Neural progenitor cell (in vitro differentiated cells): Measurements from ENCODE around the gene DNAJB11. TPM values are rescaled to one million over a fixed set of nuclear protein-coding genes. Genes with fewer than 3 reads are reported as not detected.

Experiments used
- DNase-seq: peaks from one replicate; pipeline ENCODE4 v3.0.0-alpha.2; 2016; ENCODE audit warnings: low spot score
- H2AFZ ChIP-seq: fragments of 200-600 bp; sonication (generic); replicated peaks from 2 replicates; pipeline ENCODE4 v1.6.1; 2016; ENCODE audit warnings: antibody characterized with exemption
- H3F3A ChIP-seq: fragments of 200-600 bp; sonication (generic); 2 replicates; pipeline ENCODE4 v1.6.1; 2016; ENCODE audit warnings: antibody characterized with exemption, low read depth
- H3K27ac ChIP-seq: fragments of 200-600 bp; sonication (generic); 2 replicates; pipeline ENCODE4 v1.5.1; 2016; ENCODE audit warnings: mild to moderate bottlenecking
- H3K27me3 ChIP-seq: fragments of 200-600 bp; sonication (generic); 2 replicates; pipeline ENCODE4 v1.6.1; 2016; ENCODE audit warnings: mild to moderate bottlenecking, moderate library complexity
- H3K36me3 ChIP-seq: fragments of 200-600 bp; sonication (generic); 2 replicates; pipeline ENCODE4 v1.5.1; 2016
- H3K4me1 ChIP-seq: fragments of 200-600 bp; sonication (generic); 2 replicates; pipeline ENCODE4 v1.6.1; 2016; ENCODE audit warnings: mixed run types
- H3K4me2 ChIP-seq: fragments of 200-600 bp; sonication (generic); 2 replicates; pipeline ENCODE4 v1.6.1; 2016
- H3K4me3 ChIP-seq: fragments of 200-600 bp; sonication (generic); 2 replicates; pipeline ENCODE4 v1.5.1; 2016
- H3K79me2 ChIP-seq: fragments of 200-600 bp; sonication (generic); 2 replicates; pipeline ENCODE4 v1.6.1; 2016; ENCODE audit warnings: low read depth
- H3K9ac ChIP-seq: fragments of 200-600 bp; sonication (generic); 2 replicates; pipeline ENCODE4 v1.6.1; 2016
- H3K9me3 ChIP-seq: fragments of 200-600 bp; sonication (generic); 2 replicates; pipeline ENCODE4 v1.5.1; 2016; ENCODE audit warnings: low read depth
- H4K20me1 ChIP-seq: fragments of 200-600 bp; sonication (generic); 2 replicates; pipeline ENCODE4 v1.6.1; 2016; ENCODE audit warnings: low read depth
- H3K27ac Mint-ChIP-seq: 3 replicates; pipeline ENCODE4 v1.8.0; 2021; ENCODE audit warnings: mixed read lengths
- H3K27me3 Mint-ChIP-seq: 2 replicates; pipeline ENCODE4 v1.8.0; 2022; ENCODE audit warnings: low read depth, mild to moderate bottlenecking, inconsistent platforms, moderate library complexity, mixed read lengths; ENCODE audit not compliant: insufficient read depth
- H3K36me3 Mint-ChIP-seq: 3 replicates; pipeline ENCODE4 v1.8.0; 2021; ENCODE audit warnings: mixed read lengths
- H3K4me1 Mint-ChIP-seq: 3 replicates; pipeline ENCODE4 v1.8.0; 2021; ENCODE audit warnings: mixed read lengths
- H3K4me3 Mint-ChIP-seq: 3 replicates; pipeline ENCODE4 v1.8.0; 2021; ENCODE audit warnings: mild to moderate bottlenecking, moderate library complexity, mixed read lengths
- H3K9me3 Mint-ChIP-seq: 3 replicates; pipeline ENCODE4 v1.8.0; 2020; ENCODE audit warnings: mixed read lengths
- CTCF ChIP-seq: fragments of 200-600 bp; sonication (generic); IDR thresholded peaks from 2 replicates; pipeline ENCODE4 v1.5.1; 2017; ENCODE audit warnings: antibody characterized with exemption, mild to moderate bottlenecking
- EZH2 ChIP-seq: fragments of 200-600 bp; sonication (generic); IDR thresholded peaks from 2 replicates; pipeline ENCODE4 v1.6.1; 2017; ENCODE audit warnings: antibody characterized with exemption, mild to moderate bottlenecking, moderate library complexity
- EZH2phosphoT487 ChIP-seq: fragments of 200-600 bp; sonication (generic); IDR thresholded peaks from 2 replicates; pipeline ENCODE4 v1.6.1; 2017; ENCODE audit warnings: antibody characterized with exemption
- total RNA-seq: library from RNA; depleted of rRNA; stranded (reverse); fragments of >200 nt; gene quantifications from 2 replicates; pipeline ENCODE4 v1.2.3, GENCODE V29; 2015; ENCODE audit warnings: low replicate concordance

Gene DNAJB11
- total RNA-seq, 1 donor from 2014 or later = 73.0 TPM

GRCh38 chr3:186592682-186593081, 22.2 kb downstream of the DNAJB11 start:
- H3K4me1 Mint-ChIP-seq = peaks cover 5% of the 10 kb centered on the region
- no peak for DNase-seq
- H3K4me3 ChIP-seq = no peak overlapping the region
- H3K9me3 ChIP-seq = no peaks in the 10 kb centered on the region
- H3K4me2 ChIP-seq = no peak overlapping the region
- H3K9ac ChIP-seq = no peak overlapping the region
- no peaks in the 10 kb centered on the region for H3K36me3 Mint-ChIP-seq
- no peak overlapping the region for H3K27ac ChIP-seq
- no peaks in the 10 kb centered on the region for H4K20me1 ChIP-seq
- H3K36me3 ChIP-seq = no peaks in the 10 kb centered on the region
- H2AFZ ChIP-seq = no peak overlapping the region
- TF ChIP-seq EZH2 (no peak), EZH2phosphoT487 (no peak), CTCF (no peak)
- no peaks in the 10 kb centered on the region for H3K79me2 ChIP-seq
- H3K4me1 ChIP-seq = no peaks in the 10 kb centered on the region
- no peaks in the 10 kb centered on the region for H3F3A ChIP-seq
- no peak overlapping the region for H3K27ac Mint-ChIP-seq
- H3K27me3 Mint-ChIP-seq = no peaks in the 10 kb centered on the region
- no peaks in the 10 kb centered on the region for H3K9me3 Mint-ChIP-seq
- peaks cover 3% of the 10 kb centered on the region for H3K27me3 ChIP-seq
- no peak overlapping the region for H3K4me3 Mint-ChIP-seq

GRCh38 chr3:186593862-186594261, 23.3 kb downstream of the DNAJB11 start:
- Histone ChIP-seq H3K4me2 (no peak overlapping the region), H2AFZ (no peak overlapping the region), H3K9me3 (no peaks in the 10 kb centered on the region), H3K79me2 (no peaks in the 10 kb centered on the region), H3K27ac (no peak overlapping the region), H3K9ac (no peak overlapping the region), H4K20me1 (no peaks in the 10 kb centered on the region), H3K4me3 (no peak overlapping the region), H3K27me3 (peaks cover 3% of the 10 kb centered on the region), H3K4me1 (no peaks in the 10 kb centered on the region), H3F3A (no peaks in the 10 kb centered on the region), H3K36me3 (no peaks in the 10 kb centered on the region)
- Mint-ChIP-seq H3K4me3 (no peak overlapping the region), H3K9me3 (no peaks in the 10 kb centered on the region), H3K4me1 (peaks cover 5% of the 10 kb centered on the region), H3K27me3 (no peaks in the 10 kb centered on the region), H3K36me3 (no peaks in the 10 kb centered on the region), H3K27ac (no peak overlapping the region)
- no peak for DNase-seq
- TF ChIP-seq EZH2phosphoT487 (no peak), EZH2 (no peak), CTCF (no peak)

- TF ChIP-seq EZH2phosphoT487 (no peak), CTCF (no peak), EZH2 (no peak)
- no peak overlapping the region for H3K27ac ChIP-seq
- Mint-ChIP-seq H3K9me3 (no peaks in the 10 kb centered on the region), H3K4me1 (peaks cover 5% of the 10 kb centered on the region), H3K36me3 (no peaks in the 10 kb centered on the region), H3K4me3 (no peak overlapping the region), H3K27ac (no peak overlapping the region), H3K27me3 (no peaks in the 10 kb centered on the region)
- H2AFZ ChIP-seq = no peak overlapping the region
- no peak overlapping the region for H3K4me3 ChIP-seq
- H3K36me3 ChIP-seq = no peaks in the 10 kb centered on the region
- H4K20me1 ChIP-seq = no peaks in the 10 kb centered on the region
- DNase-seq = no peak
- no peaks in the 10 kb centered on the region for H3K4me1 ChIP-seq
- H3F3A ChIP-seq = no peaks in the 10 kb centered on the region
- H3K27me3 ChIP-seq = peaks cover 3% of the 10 kb centered on the region
- no peaks in the 10 kb centered on the region for H3K79me2 ChIP-seq
- H3K4me2 ChIP-seq = no peak overlapping the region
- no peaks in the 10 kb centered on the region for H3K9me3 ChIP-seq
- no peak overlapping the region for H3K9ac ChIP-seq
Observed at GRCh38 chr3:186594591-186595113, 24.1 kb downstream of the DNAJB11 start.
